Keratinocyte (primary cell): ENCODE measurements around the gene RHPN2. TPM values are rescaled to one million over a fixed set of nuclear protein-coding genes. Genes with fewer than 3 reads are reported as not detected.
"Not testable (repeated sequence)": the region's sequence is repeated elsewhere in the genome, so short reads cannot be mapped to it uniquely, and the experiment has no call there.

Experiments
- DNase-seq: peaks from one replicate; pipeline ENCODE4 v3.0.0-alpha.2; 2011; ENCODE audit warnings: low read depth, missing footprints, low spot score
- FAIRE-seq: peaks from 2 replicates; lab custom pipeline; 2011; peaks lifted over from hg19 to GRCh38; lab: Jason Lieb, UNC
- H2AFZ ChIP-seq: 2 replicates; pipeline ENCODE4 v1.6.0; 2012; ENCODE audit warnings: low read length, control low read depth, inconsistent platforms; ENCODE audit not compliant: control insufficient read depth
- H3K27ac ChIP-seq: 2 replicates; pipeline ENCODE4 v1.5.1; 2011; ENCODE audit warnings: low read length; ENCODE audit not compliant: control insufficient read depth, insufficient read depth
- H3K27me3 ChIP-seq: 3 replicates; pipeline ENCODE4 v1.6.0; 2011; ENCODE audit warnings: low read length; ENCODE audit not compliant: control insufficient read depth, insufficient read depth; ENCODE audit errors: extremely low read depth
- H3K36me3 ChIP-seq, 2 experiments: 2 replicates in 1 of 2; 3 replicates in 1 of 2; pipeline ENCODE4 v1.5.1; 2011; ENCODE audit warnings: low read length in 2 of 2, mild to moderate bottlenecking in 1 of 2; ENCODE audit not compliant: control insufficient read depth in 2 of 2, insufficient read depth in 2 of 2; ENCODE audit errors: extremely low read depth in 1 of 2
- H3K4me1 ChIP-seq: 3 replicates; pipeline ENCODE4 v1.5.1; 2011; ENCODE audit warnings: low read length; ENCODE audit not compliant: control insufficient read depth, insufficient read depth; ENCODE audit errors: extremely low read depth
- H3K4me2 ChIP-seq: 3 replicates; pipeline ENCODE4 v1.6.0; 2011; ENCODE audit warnings: low read depth, low read length; ENCODE audit not compliant: control insufficient read depth, insufficient read depth; ENCODE audit errors: extremely low read depth
- H3K4me3 ChIP-seq, 3 experiments: fragments of 200-600 bp in 1 of 3; sonication (generic) in 1 of 3; 2 replicates in 2 of 3; 3 replicates in 1 of 3; pipeline ENCODE4 v1.5.1; 2011 to 2016; ENCODE audit warnings: low read length in 3 of 3, mild to moderate bottlenecking in 3 of 3, control low read depth in 2 of 3, inconsistent platforms in 1 of 3, low read depth in 1 of 3, mixed read lengths in 1 of 3, mixed run types in 1 of 3, moderate library complexity in 1 of 3; ENCODE audit not compliant: control insufficient read depth in 2 of 3, insufficient read depth in 2 of 3; ENCODE audit errors: extremely low read depth in 1 of 3
- H3K79me2 ChIP-seq: 2 replicates; pipeline ENCODE4 v1.6.0; 2012; ENCODE audit warnings: low read length; ENCODE audit not compliant: control insufficient read depth, insufficient read depth
- H3K9ac ChIP-seq: 3 replicates; pipeline ENCODE4 v1.6.0; 2011; ENCODE audit warnings: low read length; ENCODE audit not compliant: control insufficient read depth, insufficient read depth; ENCODE audit errors: extremely low read depth
- H3K9me1 ChIP-seq: 3 replicates; pipeline ENCODE4 v1.6.0; 2011; ENCODE audit warnings: low read length; ENCODE audit not compliant: control insufficient read depth, insufficient read depth; ENCODE audit errors: extremely low read depth
- H3K9me3 ChIP-seq: 2 replicates; pipeline ENCODE4 v1.5.1; 2012; ENCODE audit warnings: low read depth, low read length; ENCODE audit not compliant: control insufficient read depth
- H4K20me1 ChIP-seq: 3 replicates; pipeline ENCODE4 v1.6.0; 2011; ENCODE audit warnings: low read length; ENCODE audit not compliant: control insufficient read depth, insufficient read depth; ENCODE audit errors: extremely low read depth
- EZH2 ChIP-seq: IDR thresholded peaks from one replicate; pipeline ENCODE4 v1.6.1; 2012; ENCODE audit warnings: inconsistent platforms, mild to moderate bottlenecking, low read length, moderate library complexity
- dilution Hi-C: fragments of 300-500 bp; cut with MboI; formaldehyde crosslinking; loops from one replicate; pipeline ENCODE4 v1.7.0; 2020; ENCODE audit warnings: low sequenced_read_pairs; ENCODE audit not compliant: extremely low pct_ligation_motif_present
- polyA plus RNA-seq, 5 experiments: library from polyadenylated mRNA; depleted of rRNA in 3 of 5; stranded (reverse) in 3 of 5; stranded (forward) in 1 of 5; unstranded in 1 of 5; fragments of >200 nt; gene quantifications; 1 replicate in 1 of 5; 2 replicates in 3 of 5; 3 replicates in 1 of 5; pipeline versions ENCODE4 v1.2.1 to v1.2.3, GENCODE V29; 2011 to 2012; ENCODE audit warnings: missing spikeins in 2 of 5, low read depth in 1 of 5, low replicate concordance in 1 of 5
- TF ChIP-seq, protein P1 (sequence below), 3 experiments: IDR thresholded peaks in 1 of 3; conservative IDR thresholded peaks in 1 of 3; optimal IDR thresholded peaks in 1 of 3; 2 replicates in 2 of 3; 3 replicates in 1 of 3; pipeline versions ENCODE3 to v1.5.1; 2011; ENCODE audit warnings: low read length in 3 of 3, mild to moderate bottlenecking in 3 of 3, moderate library complexity in 2 of 3, control low read depth in 1 of 3, inconsistent platforms in 1 of 3; ENCODE audit not compliant: insufficient read depth in 2 of 3; ENCODE audit errors: extremely low read depth in 1 of 3

Gene RHPN2
- polyA plus RNA-seq, 1 donor (not counting 4 experiments of a cell fraction or from before 2014, with no cell fraction given), result 6.6 TPM

DNA sequence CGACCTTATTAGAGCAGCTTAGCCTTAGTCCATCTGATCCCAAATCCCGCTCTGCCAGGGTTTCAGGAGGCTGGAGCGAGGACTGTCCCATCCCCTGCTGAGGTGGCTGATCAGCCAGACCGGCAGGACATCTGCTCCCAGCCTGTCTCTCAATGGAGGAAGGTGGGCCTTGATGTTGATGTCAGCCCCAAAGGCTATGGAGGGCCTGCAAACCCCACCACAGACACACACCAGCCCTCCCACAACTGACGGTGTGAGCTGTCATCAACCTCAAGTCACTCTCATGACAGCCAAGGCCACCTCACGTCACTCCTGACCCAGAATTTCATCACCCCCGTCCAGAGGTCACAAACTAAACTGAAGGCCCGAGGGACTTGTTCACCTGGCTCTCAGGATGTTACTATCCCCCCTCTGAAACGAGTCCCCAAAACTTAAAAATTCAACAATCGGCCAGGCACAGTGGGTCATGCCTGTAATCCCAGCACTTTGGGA is 25.5 kb downstream of the RHPN2 start:
- Histone ChIP-seq H3K27ac (no peak overlapping the region), H2AFZ (no peak overlapping the region), H3K9me3 (no peaks in the 10 kb centered on the region), H3K79me2 (peaks cover 3% of the 10 kb centered on the region), H3K27me3 (no peaks in the 10 kb centered on the region), H3K4me1 (peaks cover 4% of the 10 kb centered on the region), H3K4me3 (no peak overlapping the region), H3K36me3 (peaks cover 2 to 3% of the 10 kb centered on the region in 2 experiments), H4K20me1 (no peaks in the 10 kb centered on the region), H3K9ac (no peak overlapping the region), H3K4me2 (no peak overlapping the region), H3K9me1 (no peaks in the 10 kb centered on the region)
- no peak for TF ChIP-seq EZH2
- TF ChIP-seq, protein P1, sequence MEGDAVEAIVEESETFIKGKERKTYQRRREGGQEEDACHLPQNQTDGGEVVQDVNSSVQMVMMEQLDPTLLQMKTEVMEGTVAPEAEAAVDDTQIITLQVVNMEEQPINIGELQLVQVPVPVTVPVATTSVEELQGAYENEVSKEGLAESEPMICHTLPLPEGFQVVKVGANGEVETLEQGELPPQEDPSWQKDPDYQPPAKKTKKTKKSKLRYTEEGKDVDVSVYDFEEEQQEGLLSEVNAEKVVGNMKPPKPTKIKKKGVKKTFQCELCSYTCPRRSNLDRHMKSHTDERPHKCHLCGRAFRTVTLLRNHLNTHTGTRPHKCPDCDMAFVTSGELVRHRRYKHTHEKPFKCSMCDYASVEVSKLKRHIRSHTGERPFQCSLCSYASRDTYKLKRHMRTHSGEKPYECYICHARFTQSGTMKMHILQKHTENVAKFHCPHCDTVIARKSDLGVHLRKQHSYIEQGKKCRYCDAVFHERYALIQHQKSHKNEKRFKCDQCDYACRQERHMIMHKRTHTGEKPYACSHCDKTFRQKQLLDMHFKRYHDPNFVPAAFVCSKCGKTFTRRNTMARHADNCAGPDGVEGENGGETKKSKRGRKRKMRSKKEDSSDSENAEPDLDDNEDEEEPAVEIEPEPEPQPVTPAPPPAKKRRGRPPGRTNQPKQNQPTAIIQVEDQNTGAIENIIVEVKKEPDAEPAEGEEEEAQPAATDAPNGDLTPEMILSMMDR (optimal IDR thresholded peaks at IDR 0.05 in 1 of 3, IDR thresholded peaks at IDR 0.05 in 1 of 3, conservative IDR thresholded peaks at IDR 0.05 in 1 of 3; ENCODE audit: extremely low read depth in 1 of 3, insufficient read depth in 2 of 3, low read length in 3 of 3), result no peak
- DNase-seq (no peak), FAIRE-seq (no peak)
- dilution Hi-C loops, result no loop called here

DNA sequence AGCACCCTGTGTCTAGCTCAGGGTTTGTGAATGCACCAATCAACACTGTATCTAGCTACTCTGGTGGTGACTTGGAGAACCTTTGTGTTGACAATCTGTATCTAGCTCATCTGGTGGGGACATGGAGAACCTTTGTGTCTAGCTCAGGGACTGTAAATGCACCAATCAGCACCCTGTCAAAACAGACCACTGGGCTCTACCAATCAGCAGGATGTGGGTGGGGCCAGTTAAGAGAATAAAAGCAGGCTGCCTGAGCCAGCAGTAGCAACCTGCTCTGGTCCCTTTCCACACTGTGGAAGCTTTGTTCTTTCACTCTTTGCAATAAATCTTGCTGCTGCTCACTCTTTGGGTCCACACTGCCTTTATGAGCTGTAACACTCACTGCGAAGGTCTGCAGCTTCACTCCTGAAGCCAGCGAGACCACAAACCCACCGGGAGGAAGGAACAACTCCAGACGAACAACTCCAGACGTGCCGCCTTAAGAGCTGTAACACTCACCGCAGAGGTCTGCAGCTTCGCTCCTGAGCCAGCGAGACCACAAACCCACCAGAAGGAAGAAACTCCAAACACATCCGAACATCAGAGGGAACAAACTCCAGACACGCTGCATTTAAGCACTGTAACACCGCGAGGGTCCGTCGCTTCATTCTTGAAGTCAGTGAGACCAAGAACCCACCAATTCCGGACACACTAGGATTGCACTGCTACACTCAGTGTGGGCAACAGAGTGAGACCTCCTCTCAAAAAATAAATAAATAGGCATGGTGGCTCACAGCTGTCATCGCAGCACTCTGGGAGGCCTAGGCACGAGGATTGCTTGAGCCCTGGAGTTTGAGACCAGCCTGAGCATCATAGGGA is 27.3 kb downstream of the RHPN2 start:
- H4K20me1 ChIP-seq, H3K79me2 ChIP-seq, FAIRE-seq, DNase-seq, H3K4me2 ChIP-seq, H3K9me1 ChIP-seq, H3K9ac ChIP-seq, H2AFZ ChIP-seq, dilution Hi-C loops, H3K9me3 ChIP-seq, H3K27ac ChIP-seq, H3K4me1 ChIP-seq, H3K27me3 ChIP-seq, H3K36me3 ChIP-seq, H3K4me3 ChIP-seq: not testable (repeated sequence)

DNA sequence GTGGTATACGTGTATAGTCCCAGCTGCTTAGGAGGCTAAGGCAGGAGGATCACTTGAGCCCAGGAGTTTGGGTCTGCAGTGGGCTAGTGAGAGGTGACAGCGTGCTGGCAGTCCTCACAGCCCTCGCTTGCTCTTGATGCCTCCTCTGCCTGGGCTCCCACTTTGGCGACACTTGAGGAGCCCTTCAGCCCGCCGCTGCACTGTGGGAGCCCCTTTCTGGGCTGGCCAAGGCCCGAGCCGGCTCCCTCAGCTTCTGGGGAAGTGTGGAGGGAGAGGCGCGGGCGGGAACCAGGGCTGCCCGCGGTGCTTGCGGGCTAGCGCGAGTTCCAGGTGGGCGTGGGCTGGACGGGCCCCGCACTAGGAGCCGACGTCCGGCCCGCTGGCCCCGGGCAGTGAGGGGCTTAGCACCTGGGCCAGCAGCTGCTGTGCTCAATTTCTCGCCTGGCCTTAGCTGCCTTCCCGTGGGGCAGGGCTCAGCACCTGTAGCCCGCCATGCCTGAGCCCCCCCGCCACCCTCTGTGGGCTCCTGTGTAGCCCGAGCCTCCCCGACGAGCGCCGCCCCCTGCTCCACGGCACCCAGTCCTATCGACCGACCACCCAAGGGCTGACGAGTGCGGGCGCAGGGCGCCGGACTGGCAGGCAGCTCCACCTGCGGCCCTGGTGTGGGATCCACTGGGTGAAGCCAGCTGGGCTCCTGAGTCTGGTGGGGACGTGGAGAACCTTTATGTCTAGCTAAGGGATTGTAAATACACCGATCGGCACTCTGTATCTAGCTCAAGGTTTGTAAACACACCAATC is 28.1 kb downstream of the RHPN2 start:
- H3K79me2 ChIP-seq, H3K4me2 ChIP-seq, H4K20me1 ChIP-seq, H3K4me3 ChIP-seq, H3K27ac ChIP-seq, DNase-seq, H3K9me1 ChIP-seq, FAIRE-seq, H2AFZ ChIP-seq, H3K9me3 ChIP-seq, dilution Hi-C loops, H3K36me3 ChIP-seq, H3K27me3 ChIP-seq, H3K4me1 ChIP-seq, H3K9ac ChIP-seq: not testable (repeated sequence)
